NCI-H2196 treated with DMSO at 0.1 percent for 48 hours (cell line): Measurements from ENCODE around the gene CMTM6.
"Not testable (repeated sequence)": the region's sequence is repeated elsewhere in the genome, so short reads cannot be mapped to it uniquely, and the experiment has no call there.

Source experiments
- DNase-seq: peaks from one replicate; lab custom pipeline; 2025; ENCODE audit not compliant: unreplicated experiment; lab: John Stamatoyannopoulos, UW

Gene CMTM6

DNA sequence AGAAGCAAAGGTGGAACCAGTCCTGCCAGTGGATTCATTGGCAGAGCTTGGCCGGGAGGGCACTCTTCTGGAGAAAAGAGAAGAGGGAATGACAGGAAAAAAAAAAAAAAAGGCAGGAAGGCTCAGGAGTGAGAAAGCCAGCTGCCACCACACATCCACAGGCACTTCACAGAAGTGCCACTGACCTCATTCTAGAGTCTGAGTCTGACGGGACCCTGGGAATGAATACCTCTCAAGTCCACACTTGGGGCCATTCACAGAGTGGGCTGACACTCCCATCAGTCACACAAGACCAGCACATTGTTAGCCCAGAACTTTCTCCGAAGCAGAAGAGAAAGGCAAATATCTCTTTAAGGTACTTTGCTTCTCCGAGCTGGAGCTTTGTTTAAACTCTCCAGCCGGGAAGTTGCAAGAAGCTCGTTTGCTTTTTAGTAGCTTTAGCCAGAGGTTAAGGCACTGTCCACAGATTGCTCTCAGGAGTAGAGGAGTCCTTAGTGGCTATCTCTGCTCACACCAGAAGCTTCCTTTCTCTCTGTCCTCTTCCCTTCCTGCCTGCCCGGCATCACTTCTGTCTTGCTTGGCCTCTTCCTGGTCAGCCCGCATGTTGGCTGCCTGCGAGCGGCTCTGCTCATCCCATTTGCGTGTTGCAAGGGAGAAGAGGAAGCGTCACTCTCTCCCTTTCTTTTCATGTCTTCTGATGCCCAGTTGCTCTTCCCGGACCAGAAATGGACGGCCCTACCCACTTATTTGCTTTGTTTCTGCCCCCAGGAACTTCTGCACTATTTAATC, 53.8 kb downstream of the CMTM6 start:
- no peak for DNase-seq

DNA sequence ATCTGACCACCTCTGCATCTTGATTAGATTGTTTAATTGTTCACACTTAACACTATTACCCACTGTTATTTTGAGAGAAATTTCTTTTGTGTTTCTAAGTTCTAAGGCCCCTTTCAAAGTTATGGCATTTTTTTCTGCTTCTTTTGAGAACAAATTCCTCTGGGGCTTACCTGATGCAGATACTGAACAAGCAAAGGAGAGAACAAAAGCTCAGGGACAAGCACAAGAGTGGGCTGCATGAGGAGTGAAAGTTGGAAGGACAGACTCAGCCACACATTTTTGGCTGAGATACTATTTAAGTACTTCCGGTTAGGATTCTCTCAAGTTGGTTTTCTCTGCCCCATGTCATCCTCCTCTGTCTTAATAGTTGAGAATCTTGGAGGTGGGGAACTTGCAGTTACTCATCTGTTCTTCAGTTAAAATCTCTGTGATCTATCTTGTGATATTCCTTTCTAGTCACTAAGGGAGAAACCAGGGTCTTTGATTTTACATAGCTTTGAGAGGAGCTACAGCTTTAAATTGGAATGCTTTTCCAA, 54.7 kb downstream of the CMTM6 start:
- DNase-seq = no peak

DNA sequence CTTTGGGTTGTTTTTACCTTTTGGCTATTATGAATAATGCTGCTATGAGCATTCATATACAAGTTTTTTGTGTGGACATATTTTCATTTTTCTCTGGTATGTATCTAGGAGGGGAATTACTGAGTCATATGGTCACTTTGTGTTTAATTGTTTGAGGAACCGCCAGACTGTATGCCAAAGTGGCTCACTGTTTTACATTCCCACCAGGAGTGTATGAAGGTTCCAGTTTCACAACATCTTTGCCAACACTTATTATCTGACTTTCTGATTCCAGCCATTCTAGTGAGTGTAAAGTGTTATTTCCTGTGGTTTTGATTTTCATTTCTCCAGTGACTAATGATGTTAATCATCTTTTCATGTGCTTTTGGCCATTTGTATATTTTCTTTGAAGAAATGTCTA, 59.2 kb downstream of the CMTM6 start:
- DNase-seq = no peak

DNA sequence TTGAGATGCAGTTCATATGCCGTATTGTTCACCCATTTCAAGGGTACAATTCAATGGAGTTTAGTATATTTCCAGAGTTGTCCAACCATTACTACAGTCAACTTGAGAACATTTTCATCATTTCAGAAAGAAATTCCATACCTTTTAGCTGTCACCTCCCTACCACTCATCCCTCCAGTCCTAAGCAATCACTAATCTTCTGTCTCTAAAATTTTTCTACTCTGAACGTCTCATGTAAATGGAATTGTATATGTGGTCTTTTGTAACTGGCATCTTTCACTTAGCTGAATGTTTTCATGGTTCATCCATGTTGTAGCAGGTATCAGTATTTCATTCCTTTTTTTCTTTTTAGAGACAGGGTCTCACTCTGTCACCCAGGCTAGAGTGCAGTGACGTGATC, 59.9 kb downstream of the CMTM6 start:
- DNase-seq = no peak

DNA sequence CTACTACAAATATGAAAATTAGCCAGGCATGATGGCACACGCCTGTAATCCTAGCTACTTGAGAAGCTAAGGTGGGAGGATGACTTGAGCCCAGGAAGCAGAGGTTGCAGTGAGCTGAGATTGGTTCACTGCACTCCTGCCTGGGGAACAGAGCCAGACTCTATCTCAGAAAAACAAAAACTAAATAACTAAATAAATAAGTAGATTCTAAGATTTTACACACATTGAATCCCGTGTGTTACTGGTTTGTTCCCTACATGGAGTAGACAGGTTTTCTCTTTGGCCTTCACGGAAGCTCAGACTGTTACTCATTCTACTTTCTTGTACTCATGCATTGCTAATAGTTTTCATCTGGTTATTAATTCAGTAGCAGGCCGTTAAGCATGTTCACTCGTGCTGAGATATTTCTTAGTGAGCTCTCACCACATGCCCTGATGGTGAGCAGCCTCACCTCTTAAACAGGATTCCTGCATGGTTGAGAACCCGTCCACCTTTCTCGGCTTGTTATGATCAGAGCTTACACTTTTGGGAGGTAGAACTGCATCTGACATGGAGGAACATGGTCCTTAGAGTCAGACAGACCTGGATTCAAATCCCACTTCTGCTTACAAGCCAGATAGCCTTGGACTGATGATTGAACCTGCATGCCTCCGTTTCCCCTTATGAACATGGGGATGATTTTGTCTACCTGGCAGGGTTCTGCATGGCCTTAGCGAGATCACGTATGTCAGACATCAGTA, 61.9 kb downstream of the CMTM6 start:
- no peak for DNase-seq

DNA sequence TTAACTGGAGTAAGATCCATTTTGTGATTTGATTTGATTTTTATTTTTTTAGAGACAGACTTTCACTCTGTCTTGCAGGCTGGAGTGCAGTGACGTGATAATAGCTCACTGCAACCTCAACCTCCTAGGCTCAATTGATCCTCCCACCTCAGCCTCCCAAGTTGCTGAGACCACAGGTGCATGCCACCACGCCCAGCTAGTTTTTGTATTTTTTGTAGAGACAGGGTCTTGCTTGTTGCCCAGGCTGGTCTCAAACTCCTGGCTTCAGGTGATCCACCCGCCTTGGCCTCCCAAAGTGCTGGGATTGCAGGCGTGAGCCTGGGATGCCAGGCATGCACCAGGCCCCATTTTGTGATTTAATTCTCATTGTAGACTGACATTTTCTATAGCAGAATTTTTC, 63.2 kb downstream of the CMTM6 start:
- not testable (repeated sequence) for DNase-seq

DNA sequence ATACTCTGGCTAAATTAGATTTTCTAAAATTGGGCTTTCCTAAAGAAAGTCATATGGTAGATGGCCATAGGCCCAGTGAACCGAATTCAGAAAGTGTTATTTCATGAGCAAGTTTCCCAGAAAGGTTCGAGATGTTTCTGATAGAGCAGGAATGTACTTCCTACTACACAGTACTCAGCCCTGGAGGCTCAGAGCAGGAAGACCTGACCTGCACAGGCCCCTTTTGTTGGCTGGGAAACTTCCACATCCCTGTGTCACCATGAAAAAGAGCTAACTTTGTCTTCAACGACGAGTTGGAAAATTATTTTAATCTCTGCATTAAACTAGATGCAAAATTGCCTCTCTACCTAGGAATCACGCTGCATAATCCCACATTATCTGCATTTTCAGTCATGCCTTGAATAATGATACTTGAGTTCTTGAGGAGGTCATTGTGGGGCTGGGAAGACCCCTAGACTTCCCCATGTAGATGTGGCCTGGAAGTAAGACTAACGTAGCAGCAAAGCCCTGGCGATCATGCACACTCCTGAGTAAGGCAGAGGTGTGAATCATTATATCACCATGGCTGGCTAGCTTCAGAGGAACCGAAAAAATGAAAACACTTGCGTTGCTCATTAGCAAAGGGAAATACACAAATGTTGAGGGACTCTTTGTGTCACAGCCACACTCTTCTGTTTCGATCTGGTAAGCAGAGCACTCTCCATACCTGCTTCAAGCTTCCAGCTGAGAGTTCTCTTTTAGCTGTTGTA, 63.9 kb downstream of the CMTM6 start:
- no peak for DNase-seq

DNA sequence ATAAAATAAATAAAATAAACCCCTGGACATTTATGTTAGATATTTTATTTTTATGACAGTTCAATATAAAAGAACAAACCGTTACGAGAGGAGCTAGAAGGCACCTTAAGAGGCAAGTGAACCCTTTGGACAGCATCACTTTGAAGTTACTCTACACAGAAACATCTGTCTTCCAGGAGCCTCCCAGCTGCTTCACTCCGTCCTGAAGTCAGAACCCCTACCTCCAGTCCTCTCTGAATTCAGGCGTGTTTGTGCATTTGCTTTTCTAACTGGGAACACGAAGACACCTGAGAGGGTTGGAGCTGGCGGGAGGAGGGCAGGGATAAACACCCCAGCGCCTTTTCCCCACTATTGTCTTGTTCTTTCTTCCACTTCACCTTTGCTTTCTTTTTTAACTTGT, 64.8 kb downstream of the CMTM6 start:
- DNase-seq = no peak

DNA sequence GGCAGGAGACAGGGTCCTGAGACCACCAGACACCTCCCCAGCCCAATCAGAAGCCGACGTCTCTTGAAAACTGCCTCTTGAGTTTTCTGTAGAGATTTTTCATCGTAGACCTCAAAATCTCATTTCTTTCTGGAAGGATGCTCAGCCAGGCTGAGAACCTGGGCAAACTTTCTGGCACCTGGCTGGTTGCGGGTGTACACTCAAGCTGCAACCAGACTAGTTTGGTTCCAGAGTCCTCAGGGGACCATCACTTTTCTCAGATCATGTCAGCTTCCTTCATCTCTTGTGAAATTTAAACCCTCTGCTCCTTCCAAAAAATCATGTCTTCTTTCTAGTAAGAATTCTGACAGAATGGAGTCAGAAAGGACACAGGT, 65.8 kb downstream of the CMTM6 start:
- DNase-seq = no peak

DNA sequence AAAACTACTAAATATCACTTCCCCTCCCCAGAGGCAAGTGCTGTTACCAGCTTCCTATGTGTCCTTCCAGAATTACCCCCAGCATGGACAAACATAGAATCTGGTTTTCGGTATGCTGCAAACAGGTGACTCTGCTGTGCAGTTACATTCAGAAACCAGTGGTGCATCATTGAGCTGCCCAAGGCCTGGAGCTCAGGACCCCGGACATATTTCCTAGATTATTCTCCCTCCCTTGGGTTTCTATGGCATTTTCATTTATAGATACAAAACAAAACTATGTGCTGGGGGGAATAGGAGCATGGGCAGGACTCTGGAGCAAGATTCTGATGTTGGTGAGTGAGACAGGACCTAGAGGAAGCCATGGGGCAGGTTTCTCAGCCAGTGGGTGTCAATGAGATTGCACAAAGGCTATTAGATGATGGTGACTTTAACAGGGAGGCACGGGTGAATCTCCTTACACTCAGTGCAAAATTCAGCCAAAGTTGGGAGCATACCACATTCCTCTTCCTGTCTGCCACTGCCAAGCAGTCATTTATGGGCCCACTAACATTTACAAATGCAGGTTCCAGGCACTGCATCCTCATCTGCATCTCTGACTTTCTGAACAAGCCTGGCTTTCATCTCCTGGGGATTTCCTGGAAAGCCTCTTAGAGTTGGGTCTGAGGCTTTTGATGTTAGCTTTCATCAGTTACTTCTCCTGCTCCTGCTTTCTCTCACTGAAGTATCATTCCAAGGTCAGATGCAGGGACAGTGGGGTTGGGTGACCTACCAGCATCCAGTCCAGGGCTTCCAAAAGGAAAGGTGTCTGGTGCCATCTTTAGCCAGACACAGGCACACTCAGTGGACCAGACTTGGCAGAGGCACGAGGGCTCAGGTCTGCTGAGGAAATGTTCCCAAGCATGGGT, 66.5 kb downstream of the CMTM6 start:
- no peak for DNase-seq

DNA sequence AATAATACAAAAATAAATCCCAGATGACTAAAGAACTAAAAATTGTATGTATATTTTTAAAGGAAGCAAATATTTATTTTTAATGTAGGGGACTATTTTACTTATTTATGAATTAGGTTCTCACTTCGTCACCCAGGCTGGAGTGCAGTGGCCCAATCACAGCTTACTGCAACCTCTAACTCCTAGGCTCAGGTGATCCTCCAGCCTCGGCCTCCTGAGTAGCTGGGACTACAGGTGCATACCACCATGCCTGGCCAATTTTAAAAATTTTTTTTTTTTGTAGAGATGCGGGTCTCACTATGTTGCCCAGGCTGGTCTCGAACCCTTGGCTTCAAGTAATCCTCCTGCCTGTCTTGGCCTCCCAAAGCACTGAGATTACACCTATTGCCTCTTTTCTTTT, 68.4 kb downstream of the CMTM6 start:
- no peak for DNase-seq

DNA sequence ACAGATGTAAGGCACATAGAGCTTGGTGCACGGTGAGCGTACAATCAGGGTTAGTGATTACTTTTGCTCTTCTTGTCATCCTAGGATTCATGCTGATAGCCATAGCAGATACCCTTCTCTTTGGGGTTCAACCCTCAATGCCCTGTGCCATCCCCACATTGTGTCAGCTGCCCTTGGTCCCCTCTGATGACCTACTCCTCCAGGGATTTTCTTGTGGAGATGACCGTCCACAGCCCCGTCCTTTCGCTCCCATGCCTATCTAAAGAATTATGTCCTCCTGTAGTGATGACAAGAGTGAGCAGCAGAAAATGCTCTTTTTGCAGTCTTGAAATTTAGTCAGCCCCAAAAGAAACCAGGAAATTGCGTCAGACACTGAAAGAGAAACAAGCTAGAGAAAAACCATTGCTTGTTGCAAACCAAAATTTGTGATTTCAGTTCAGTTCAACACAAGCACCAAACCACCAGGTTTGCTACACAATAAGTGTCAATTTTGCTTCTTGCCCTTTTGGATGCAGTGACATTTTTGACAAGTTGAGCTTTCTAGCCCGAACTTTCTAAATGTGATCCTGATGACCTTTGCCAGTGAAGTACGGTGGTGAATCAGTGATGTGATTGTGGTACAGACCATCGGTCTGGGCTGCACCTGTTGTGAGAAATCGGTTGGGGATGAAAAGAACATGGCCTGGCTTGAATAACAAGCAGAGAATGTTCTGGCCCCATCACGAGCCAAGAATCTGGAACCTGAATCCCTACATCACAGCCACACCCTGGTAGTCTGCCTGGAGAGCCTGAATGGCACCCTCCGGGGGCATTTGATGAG, 69.7 kb downstream of the CMTM6 start:
- no peak for DNase-seq

DNA sequence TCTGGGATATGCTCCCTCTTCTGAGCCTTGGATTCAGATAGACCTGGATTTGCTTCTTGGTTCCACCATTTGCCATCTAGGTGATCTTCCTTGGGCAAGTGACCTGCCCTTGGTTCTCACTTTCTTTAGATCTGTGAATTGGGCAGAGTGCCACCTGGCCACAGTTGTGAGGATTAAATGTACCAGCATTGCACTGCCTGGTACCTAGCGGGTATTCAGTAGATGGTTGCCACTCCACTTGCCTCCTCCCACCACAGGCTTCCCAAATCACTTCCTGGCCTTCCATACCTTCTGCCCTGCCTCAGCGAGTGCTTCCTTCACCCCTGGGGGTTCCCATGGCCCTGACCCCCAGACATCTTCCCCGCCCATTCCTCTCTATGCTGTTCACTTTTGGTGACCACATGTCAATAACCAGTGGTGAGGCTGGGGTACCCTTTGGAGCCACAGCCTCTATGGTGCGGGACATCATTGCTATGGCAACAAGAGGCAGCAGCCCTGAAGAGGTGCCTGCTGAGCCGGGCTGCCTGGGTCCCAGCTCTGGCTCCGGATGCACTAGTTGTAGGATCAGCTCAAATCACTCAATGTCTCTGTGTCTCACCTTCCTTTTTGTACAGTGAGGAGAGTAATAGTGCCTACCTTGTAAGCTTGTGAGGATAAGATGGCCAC, 70.5 kb downstream of the CMTM6 start:
- DNase-seq = no peak

DNA sequence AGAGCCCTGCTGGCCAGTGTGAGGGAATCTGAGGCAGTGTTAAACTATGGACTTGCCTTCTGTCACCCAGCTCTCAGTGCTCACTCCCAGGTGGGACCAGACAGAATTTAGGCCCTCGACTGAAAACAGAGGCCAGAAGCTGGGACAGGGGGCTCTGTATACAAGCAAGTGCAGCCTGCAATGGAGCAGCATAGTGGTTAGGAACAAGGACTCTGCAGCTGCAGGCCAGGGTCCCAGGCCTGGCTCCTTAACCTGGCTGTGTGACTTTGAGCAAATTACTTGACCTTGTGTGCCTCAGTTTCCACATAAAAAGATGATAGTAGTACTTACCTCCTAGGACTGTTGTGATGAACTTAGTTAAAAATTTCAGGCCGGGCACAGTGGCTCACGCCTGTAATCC, 71.2 kb downstream of the CMTM6 start:
- no peak for DNase-seq
